Activated T-cell treated with anti-CD3 and anti-CD28 coated beads, Interleukin-2, amount 50 U/mL, for 48 hours (primary cell): Measurements from ENCODE around the gene BET1L.
"Not testable (repeated sequence)": the region's sequence is repeated elsewhere in the genome, so short reads cannot be mapped to it uniquely, and the experiment has no call there.

Experiments
- DNase-seq, 2 experiments: peaks; one replicate each; pipeline ENCODE4 v3.0.0-alpha.2; 2020

Gene BET1L, protein sequence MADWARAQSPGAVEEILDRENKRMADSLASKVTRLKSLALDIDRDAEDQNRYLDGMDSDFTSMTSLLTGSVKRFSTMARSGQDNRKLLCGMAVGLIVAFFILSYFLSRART

DNA sequence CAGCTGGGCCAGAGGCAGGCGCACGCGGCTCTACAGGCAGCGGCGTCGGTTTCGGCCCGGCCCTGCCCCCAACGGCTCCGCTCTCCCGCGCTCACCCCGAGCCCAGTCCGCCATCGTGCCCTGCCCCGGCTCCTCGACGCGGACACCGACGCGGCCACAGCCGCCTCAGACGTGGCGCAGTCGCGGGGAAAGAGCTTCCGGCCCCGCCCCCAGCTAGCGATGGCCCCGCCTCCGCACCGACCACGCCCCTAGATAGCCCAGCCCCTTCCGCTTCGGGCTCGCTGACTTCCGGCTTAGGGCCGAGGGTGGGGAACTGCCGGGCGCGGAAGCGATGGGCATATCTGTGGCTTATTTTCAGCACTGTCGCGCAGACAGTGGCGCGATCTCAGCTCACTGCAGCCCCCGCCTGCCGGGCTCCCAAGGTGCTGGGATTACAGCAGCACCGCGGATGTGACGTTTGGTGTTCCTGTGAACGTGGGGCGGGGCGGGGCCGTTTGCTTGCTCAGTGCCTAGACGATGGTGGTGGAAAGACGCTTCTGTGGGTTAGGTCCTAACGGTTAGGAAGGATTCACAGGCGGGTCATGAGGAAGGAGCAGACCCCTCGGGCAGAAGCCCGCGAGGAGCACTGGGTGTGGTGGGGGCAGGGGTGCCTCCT, at the start of gene BET1L, which contains the start of gene RIC8A:
BET1L (minus strand) TSS at position 192 of the 655 bp plus-strand sequence; CDS start at position 114, 78 bp downstream.
RIC8A (plus strand) TSS at position 501 of the 655 bp plus-strand sequence. CDS start 1,147 bp downstream, outside the sequence.
- DNase-seq, result peak; percentile 99

- DNase-seq, result peak in 1 of 2 experiments; percentile 4
Measured at GRCh38 chr11:255816-256215, 48.6 kb upstream of the BET1L start.

DNA sequence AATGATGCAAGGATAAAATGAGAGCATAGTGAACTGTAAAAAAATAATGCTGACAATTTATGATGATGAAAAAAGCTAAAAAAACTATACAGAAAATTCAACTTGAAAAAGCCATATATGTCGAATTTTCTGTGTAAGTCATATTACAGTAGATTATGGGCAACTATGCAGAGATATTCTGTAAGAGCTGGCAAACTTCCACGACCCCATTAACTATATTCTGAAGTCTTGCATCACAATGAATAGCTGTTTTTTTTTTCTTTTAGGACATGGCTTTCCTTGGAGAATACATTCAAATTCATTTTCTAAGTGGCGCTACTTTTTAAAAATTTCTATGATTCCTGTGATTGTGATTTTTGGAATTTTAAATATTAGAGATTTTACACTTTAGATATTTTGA, 48.0 kb upstream of the BET1L start:
- no peak for DNase-seq

- DNase-seq, result peak in 1 of 2 experiments; percentile 15
Measured at GRCh38 chr11:253886-254270, 46.7 kb upstream of the BET1L start.

DNA sequence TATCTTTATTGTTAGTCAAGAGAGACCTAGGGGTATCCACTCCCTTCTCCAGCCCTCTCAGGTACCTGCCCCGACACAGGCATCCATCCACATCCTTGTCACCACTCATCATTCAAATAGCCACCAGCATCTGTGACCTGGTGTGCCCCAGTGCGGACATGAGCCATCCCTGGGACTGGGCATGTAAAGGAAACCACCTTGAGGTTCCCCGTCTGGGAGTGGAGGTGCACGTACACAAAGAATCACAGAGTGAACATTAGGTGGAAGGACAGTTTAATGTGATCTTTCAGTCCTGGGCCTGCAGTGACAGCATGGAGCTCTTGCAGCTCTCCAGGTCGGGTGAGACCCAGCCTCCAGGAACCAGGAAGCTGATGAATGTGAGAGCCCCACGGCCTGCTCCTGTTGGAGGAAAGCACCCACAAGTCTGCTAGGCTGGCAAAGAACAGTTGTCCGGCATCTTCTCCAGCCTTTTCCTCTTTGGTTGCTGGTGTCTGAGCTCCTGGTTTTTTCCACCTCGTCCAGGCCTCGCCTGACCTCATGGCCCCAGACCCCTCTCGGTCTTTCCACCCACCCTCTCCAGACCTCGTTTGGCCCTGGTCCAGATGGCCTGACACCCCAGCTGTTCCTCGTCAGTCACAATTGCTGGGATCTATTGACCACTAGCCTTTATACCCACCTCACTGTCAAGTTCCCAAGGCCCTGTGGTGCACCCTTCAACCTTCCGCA, 46.1 kb upstream of the BET1L start:
- peak in 1 of 2 experiments; percentile 13 for DNase-seq

DNA sequence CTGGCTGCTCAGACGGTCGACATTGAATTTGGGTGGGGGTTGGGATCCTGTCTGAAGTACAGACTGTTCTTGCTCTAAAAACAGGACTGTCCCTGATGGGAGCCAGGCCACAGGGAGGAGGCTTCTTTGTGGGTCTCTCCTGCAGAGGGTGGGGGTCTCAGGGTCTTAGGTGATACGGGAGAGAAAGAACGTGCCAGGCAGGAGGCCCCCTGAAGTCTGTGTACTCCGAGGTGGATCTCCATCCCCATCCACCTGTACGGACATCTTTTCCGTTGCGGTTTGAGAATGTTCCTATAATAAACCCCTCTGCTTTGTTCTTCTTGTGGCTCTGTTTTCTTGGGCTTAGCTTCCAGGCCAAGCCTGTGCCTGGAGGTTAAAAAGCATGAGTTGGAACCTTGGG, 45.5 kb upstream of the BET1L start:
- DNase-seq, result peak in 1 of 2 experiments; percentile 9

GRCh38 chr11:251550-251949, 44.4 kb upstream of the BET1L start:
- peak in 1 of 2 experiments; percentile 13 for DNase-seq

DNA sequence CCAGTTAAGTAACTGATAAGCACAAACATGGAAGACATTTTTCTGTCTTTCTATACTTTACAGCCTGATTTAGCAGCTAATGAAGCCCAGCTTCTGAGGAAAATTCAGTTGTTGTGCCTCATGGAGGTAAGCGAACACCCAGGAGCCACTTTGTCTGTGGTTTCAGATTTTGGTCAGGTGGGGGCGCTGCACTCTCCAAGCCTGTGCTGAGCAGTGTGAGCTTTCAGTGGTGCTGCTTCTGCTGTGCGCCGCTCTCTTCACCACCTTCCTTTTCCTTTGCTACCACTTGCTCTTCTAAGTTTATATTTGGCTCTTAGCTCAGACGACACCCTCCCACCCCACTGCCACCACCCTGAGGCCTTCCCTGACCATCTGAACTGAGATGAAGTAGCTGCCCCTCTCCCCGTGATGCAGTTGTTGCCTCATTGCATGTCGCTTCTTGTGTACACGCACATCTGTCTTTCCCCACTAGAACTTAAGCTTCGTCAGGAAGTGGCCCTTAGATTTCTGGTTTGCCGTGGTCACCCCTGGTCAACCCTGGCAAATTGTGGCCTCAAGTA, 43.6 kb upstream of the BET1L start:
- peak; percentile 87 to 88 for DNase-seq

DNA sequence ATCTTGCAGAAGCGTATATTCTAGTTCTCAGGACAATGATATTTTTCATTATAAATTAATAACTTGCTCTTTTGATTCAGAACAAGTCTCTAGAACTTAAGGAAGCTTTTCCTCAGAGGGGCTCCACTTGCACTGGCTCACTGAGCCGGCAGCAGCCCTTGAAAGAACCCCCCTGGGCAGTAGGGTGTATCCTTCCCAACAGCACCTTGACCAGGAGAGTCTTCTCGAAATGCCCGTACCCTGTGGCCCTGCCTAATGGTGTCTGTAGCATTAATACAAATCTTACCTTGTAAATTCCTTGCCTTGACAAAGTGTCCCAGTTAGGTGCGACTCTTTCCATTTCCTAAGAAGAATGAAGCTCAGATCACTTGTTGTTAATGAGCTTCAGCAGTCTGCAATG, 43.1 kb upstream of the BET1L start:
- peak in 1 of 2 experiments; percentile 17 for DNase-seq

- DNase-seq, result no peak
Measured at GRCh38 chr11:249062-249461, 41.9 kb upstream of the BET1L start.

DNA sequence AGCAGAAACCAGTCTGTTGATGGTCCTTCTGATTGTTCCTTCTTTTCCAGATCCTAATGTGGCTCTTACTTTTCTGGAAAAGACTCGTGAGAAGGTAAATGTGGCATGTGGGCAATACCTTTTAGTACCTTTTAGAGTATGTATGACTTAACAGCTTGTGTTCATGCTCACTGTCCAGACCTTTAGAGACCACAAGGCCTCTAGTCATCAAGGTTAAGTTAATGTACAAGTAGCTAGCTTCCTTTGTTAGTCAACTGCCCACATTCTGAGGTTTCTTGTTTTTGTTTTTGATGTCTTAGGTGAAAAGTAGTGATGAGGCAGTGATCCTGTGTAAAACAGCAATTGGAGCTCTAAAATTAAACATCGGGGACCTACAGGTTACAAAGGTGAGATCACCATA, 37.2 kb upstream of the BET1L start:
- DNase-seq, result no peak

DNA sequence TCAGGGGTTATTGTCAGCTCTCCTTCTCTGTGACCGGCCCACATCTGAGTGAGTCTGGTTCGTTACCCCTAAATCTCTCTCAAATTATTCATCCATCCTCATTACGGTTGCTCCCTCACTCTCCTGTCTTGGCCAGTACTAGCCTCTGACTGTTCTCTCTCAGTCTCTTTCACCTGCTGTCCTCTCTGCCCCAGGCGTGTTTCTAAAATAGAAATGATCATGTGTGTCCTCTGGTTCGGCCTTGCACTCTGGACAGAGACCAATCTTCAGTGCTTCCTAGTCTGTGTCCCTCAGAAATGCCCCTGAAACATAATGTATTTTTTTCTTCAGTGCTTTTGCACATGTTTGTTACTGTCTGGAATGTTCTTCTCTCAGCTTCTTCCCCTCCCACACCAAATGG, 34.4 kb upstream of the BET1L start:
- DNase-seq, result no peak

- DNase-seq, result no peak
Measured at GRCh38 chr11:240315-240714, 33.1 kb upstream of the BET1L start.

- DNase-seq, result not testable (repeated sequence)
Measured at GRCh38 chr11:238346-238745, 31.1 kb upstream of the BET1L start.

GRCh38 chr11:236774-237767, 29.9 kb upstream of the BET1L start, which contains the start of gene PSMD13:
TSS of gene PSMD13 (plus strand) at chr11:236976. CDS start at chr11:237050, 74 bp downstream.
- peak; percentile 91 to 95 for DNase-seq

DNA sequence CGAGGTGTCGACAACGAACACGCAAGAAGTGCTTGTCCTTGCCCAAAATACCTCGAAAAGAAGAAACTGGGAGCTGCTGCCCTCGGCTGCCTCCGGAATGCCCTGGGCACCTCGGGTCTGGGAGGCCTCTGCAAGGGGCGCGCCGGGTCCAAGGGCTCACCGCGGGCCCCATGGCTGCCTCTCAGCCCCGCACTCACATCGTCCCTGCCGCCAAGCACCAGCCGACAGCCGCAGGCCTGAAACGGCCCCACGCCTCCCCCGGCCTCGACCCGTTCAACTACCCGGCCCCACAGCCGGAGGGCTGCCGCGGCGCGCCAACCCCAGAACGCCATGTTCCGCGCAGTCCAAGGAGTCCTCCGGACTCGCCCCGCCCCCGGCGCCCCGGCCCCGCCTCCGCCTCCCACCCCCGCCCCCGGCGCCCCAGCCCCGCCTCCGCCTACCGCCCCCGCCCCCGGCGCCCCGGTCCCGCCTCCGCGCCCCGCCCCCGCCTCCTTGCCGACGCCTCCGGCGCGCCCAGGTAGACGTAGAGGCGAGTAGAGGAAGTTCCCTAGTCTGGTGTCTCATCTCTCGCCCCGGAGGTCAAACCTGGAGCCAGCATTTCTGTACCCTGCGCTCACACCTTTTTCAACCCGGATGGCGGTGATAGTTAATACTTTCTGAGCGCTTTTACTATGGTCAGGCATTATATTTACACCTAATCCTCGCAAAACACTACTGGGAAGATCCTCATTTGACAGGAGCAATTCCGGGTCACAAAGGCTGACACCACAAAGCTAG, 29.0 kb upstream of the BET1L start, which contains the start of gene SIRT3:
SIRT3 (minus strand) TSS at position 346 of the 777 bp plus-strand sequence; CDS start at position 332, 14 bp downstream.
- DNase-seq, result peak; percentile 79 to 81

DNA sequence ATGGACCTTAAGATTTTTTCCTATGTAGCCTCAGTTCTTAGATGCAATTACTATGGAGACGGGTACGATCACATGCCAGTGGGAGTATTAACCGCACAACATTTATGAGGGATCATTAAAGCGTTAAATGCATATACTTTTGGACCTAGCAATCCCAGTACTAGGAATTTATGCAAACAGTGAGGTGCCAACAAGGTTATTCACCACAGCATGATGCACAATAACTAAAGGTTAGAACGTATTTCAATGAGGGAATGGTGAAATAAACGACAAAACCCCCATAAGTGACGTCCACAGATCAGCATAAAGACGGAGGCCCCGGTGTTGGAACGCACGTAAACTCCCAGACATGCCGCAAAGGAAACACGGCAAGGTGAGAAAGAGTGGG, 28.4 kb upstream of the BET1L start:
- DNase-seq, result no peak

DNA sequence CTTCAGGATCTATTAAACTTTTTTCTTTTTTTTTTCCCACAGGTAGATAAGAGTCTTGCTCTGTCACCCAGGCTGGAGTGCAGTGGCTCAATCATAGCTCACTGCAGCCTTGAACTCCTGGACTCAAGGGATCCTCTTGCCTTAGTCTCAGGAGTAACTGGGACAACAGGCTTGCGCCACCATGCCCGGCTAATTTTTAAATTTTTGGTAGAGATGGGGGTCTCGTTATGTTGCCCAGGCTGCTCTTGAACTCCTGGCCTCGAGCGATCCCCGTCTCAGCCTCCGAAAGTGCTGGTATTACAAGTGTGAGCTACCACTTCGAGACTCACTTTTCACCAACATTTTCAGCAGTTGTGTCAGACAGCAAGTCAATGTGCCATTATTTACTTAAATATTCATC, 28.0 kb upstream of the BET1L start:
- DNase-seq, result no peak

DNA sequence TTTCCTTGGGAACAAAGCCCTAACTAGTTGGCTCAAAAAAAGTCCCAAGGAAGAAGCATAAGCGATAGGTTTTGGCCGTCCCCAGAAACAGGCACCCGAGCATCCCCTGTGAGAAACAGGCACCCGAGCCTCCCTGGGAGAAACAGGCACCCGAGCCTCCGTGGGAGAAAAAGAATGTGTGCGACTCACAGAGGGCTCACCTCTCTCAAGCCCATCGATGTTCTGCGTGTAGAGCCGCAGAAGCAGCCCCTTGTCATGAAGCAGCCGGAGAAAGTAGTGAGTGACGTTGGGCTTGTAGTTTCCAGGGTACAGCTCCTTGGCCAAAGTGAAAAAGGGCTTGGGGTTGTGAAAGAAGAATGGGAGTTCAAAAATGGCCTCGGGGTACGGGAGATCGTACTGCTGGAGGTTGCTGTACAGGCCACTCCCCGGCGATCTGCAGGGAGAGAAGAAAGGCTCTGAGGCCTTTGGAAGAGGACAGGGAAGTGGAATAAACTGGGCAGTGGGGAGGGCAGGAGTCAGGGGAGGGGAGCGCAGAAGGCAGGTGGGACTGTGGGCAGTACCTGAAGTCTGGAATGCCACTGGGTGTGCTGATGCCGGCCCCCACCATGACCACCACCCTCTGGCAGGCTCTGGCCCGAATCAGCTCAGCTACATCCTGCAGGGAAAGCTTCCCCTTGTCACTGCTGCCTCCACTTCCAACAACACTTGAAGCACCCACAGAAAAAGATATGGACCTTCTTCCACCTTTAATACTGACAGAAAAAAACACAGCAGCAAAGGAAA, 25.8 kb upstream of the BET1L start:
- DNase-seq, result no peak

DNA sequence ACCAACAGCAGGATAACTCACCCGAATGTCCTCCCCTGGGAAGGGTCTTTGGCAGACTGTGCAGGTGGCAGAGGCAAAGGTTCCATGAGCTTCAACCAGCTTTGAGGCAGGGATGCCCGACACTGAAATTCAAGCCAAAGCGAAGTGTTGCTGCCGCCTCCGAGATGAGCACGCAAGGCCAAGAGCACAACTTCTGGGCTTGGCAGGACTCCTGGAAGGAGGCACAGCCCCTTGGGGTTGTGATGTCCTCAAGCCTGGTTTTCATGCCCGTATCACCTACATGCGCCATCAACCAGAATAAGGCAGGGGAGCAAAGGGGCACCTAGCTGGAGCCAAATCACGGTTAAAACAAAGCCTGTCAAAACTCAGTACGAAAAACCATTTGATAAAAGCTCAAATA, 23.2 kb upstream of the BET1L start:
- no peak for DNase-seq
